ENCODE data around the gene ABR. TPM values are rescaled to one million over a fixed set of nuclear protein-coding genes. Genes with fewer than 3 reads are reported as not detected.

ABR gene
- total and polyA plus RNA-seq, 4 donors = 2.7 to 12.9 (median 6.8) TPM

DNA sequence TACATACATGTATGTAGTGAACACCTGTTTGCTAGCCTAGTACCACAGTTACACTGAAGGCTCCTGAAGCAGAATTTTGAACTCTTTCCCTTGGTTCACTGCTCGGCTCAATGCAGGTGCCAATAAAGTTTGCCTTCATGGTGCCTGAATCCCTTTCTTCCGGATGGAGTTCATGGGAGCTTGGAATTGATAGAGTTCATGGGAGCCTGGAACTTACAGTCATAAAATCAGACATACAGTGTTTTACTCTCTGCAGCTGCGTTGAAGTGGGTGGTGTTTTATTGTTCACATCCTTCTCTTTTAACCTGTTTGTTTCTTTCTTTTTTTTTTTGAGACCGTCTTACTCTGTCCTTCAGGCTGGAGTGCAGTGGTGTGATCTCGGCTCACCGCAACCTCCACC is 29.2 kb upstream of the ABR start:
- H3K4me1 ChIP-seq (ENCODE audit: control insufficient read depth in 4 of 4, insufficient read depth in 4 of 4, low read length in 3 of 4) = no peaks in the 10 kb centered on the region

More for the DNA sequence above, 29.2 kb upstream of the ABR start:
- no peak for DNase-seq (ENCODE audit: low spot score)
- Histone ChIP-seq H3K9me3 (ENCODE audit: control insufficient read depth in 4 of 4, low read length in 3 of 4) (no peaks in the 10 kb centered on the region), H3K27ac (ENCODE audit: low read depth in 1 of 2, low read length in 2 of 2) (no peak overlapping the region), H3K36me3 (ENCODE audit: control insufficient read depth in 4 of 4, insufficient read depth in 3 of 4, low read depth in 1 of 4, low read length in 3 of 4) (no peaks in the 10 kb centered on the region), H3K4me3 (ENCODE audit: low read depth in 1 of 3, low read length in 3 of 3) (no peak overlapping the region), H3K27me3 (ENCODE audit: control insufficient read depth in 4 of 4, insufficient read depth in 4 of 4, low read length in 3 of 4) (no peaks in the 10 kb centered on the region), H3K9ac (ENCODE audit: low read depth in 1 of 2, low read length in 2 of 2) (no peak overlapping the region)
- TF ChIP-seq TAF1 (conservative IDR thresholded peaks at IDR 0.05) (no peak), YY1 (IDR thresholded peaks at IDR 0.05) (no peak), NR2F2 (IDR thresholded peaks at IDR 0.05) (no peak), FOXA1 (IDR thresholded peaks at IDR 0.05) (no peak), JUND (IDR thresholded peaks at IDR 0.05) (no peak), RXRA (IDR thresholded peaks at IDR 0.05) (no peak), EGR1 (IDR thresholded peaks at IDR 0.05; ENCODE audit: low read depth in 2 of 2) (no peak), SP1 (IDR thresholded peaks at IDR 0.05) (no peak), HNF4A (conservative IDR thresholded peaks at IDR 0.05) (no peak), RAD21 (IDR thresholded peaks at IDR 0.05) (no peak), HNF4G (IDR thresholded peaks at IDR 0.05) (no peak), GABPA (IDR thresholded peaks at IDR 0.05 in 1 of 2, conservative IDR thresholded peaks at IDR 0.05 in 1 of 2) (no peak), FOXA2 (IDR thresholded peaks at IDR 0.05) (no peak)
- TF ChIP-seq, protein P1, sequence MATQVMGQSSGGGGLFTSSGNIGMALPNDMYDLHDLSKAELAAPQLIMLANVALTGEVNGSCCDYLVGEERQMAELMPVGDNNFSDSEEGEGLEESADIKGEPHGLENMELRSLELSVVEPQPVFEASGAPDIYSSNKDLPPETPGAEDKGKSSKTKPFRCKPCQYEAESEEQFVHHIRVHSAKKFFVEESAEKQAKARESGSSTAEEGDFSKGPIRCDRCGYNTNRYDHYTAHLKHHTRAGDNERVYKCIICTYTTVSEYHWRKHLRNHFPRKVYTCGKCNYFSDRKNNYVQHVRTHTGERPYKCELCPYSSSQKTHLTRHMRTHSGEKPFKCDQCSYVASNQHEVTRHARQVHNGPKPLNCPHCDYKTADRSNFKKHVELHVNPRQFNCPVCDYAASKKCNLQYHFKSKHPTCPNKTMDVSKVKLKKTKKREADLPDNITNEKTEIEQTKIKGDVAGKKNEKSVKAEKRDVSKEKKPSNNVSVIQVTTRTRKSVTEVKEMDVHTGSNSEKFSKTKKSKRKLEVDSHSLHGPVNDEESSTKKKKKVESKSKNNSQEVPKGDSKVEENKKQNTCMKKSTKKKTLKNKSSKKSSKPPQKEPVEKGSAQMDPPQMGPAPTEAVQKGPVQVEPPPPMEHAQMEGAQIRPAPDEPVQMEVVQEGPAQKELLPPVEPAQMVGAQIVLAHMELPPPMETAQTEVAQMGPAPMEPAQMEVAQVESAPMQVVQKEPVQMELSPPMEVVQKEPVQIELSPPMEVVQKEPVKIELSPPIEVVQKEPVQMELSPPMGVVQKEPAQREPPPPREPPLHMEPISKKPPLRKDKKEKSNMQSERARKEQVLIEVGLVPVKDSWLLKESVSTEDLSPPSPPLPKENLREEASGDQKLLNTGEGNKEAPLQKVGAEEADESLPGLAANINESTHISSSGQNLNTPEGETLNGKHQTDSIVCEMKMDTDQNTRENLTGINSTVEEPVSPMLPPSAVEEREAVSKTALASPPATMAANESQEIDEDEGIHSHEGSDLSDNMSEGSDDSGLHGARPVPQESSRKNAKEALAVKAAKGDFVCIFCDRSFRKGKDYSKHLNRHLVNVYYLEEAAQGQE (IDR thresholded peaks at IDR 0.05) = no peak
- TF ChIP-seq, protein P2, sequence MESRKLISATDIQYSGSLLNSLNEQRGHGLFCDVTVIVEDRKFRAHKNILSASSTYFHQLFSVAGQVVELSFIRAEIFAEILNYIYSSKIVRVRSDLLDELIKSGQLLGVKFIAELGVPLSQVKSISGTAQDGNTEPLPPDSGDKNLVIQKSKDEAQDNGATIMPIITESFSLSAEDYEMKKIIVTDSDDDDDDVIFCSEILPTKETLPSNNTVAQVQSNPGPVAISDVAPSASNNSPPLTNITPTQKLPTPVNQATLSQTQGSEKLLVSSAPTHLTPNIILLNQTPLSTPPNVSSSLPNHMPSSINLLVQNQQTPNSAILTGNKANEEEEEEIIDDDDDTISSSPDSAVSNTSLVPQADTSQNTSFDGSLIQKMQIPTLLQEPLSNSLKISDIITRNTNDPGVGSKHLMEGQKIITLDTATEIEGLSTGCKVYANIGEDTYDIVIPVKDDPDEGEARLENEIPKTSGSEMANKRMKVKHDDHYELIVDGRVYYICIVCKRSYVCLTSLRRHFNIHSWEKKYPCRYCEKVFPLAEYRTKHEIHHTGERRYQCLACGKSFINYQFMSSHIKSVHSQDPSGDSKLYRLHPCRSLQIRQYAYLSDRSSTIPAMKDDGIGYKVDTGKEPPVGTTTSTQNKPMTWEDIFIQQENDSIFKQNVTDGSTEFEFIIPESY (IDR thresholded peaks at IDR 0.05) = no peak
- TF ChIP-seq, protein P3, sequence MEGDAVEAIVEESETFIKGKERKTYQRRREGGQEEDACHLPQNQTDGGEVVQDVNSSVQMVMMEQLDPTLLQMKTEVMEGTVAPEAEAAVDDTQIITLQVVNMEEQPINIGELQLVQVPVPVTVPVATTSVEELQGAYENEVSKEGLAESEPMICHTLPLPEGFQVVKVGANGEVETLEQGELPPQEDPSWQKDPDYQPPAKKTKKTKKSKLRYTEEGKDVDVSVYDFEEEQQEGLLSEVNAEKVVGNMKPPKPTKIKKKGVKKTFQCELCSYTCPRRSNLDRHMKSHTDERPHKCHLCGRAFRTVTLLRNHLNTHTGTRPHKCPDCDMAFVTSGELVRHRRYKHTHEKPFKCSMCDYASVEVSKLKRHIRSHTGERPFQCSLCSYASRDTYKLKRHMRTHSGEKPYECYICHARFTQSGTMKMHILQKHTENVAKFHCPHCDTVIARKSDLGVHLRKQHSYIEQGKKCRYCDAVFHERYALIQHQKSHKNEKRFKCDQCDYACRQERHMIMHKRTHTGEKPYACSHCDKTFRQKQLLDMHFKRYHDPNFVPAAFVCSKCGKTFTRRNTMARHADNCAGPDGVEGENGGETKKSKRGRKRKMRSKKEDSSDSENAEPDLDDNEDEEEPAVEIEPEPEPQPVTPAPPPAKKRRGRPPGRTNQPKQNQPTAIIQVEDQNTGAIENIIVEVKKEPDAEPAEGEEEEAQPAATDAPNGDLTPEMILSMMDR (IDR thresholded peaks at IDR 0.05; ENCODE audit: low read depth, low read length, missing input control) = no peak
- TF ChIP-seq, protein P4, sequence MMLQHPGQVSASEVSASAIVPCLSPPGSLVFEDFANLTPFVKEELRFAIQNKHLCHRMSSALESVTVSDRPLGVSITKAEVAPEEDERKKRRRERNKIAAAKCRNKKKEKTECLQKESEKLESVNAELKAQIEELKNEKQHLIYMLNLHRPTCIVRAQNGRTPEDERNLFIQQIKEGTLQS (IDR thresholded peaks at IDR 0.05) = no peak
- TF ChIP-seq, protein P5, sequence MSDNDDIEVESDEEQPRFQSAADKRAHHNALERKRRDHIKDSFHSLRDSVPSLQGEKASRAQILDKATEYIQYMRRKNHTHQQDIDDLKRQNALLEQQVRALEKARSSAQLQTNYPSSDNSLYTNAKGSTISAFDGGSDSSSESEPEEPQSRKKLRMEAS (IDR thresholded peaks at IDR 0.05) = no peak
- 78% methylated on average over 6 of the region's 6 CpGs for WGBS

Measured in liver (tissue), 9 donors.